Measurements from ENCODE around the gene KCNE4.

- TF ChIP-seq POLR2A (IDR thresholded peaks at IDR 0.05) (no peak), CTCF (IDR thresholded peaks at IDR 0.05) (no peak)
These were observed 15.1 kb upstream of the KCNE4 start for GRCh38 chr2:223036790-223037444.
